HFF-Myc (cell line): ENCODE measurements around the gene SPEF1.

Source experiments
- DNase-seq: peaks from one replicate; pipeline ENCODE4 v3.0.0-alpha.2; 2011; ENCODE audit warnings: low read depth; ENCODE audit errors: extremely low read depth
- H3K4me3 ChIP-seq: replicated peaks from 2 replicates; pipeline ENCODE4 v1.5.1; 2011; ENCODE audit warnings: low read depth, mild to moderate bottlenecking, control low read depth, low read length
- CTCF ChIP-seq: IDR thresholded peaks from 2 replicates; pipeline ENCODE4 v1.5.1; 2012; ENCODE audit warnings: mild to moderate bottlenecking, low read depth, low read length, control low read depth; ENCODE audit errors: missing control alignments

Gene SPEF1

GRCh38 chr20:3814928-3815495 is 33.8 kb upstream of the SPEF1 start:
- H3K4me3 ChIP-seq, result no peak overlapping the region
- no peak for TF ChIP-seq CTCF
- no peak for DNase-seq

GRCh38 chr20:3813848-3814581 is 32.8 kb upstream of the SPEF1 start:
- no peak for TF ChIP-seq CTCF
- DNase-seq, result no peak
- H3K4me3 ChIP-seq, result no peak overlapping the region

GRCh38 chr20:3812975-3813847 is 32.0 kb upstream of the SPEF1 start:
- TF ChIP-seq CTCF, result no peak
- no peak for DNase-seq

GRCh38 chr20:3812259-3812681 is 31.0 kb upstream of the SPEF1 start:
- no peak for TF ChIP-seq CTCF
- no peak for DNase-seq
- no peak overlapping the region for H3K4me3 ChIP-seq

More at GRCh38 chr20:3812975-3813847, 32.0 kb upstream of the SPEF1 start:
- H3K4me3 ChIP-seq, result no peak overlapping the region

GRCh38 chr20:3811467-3812258 is 30.4 kb upstream of the SPEF1 start:
- TF ChIP-seq CTCF, result no peak
- peak; percentile 97 for DNase-seq
- H3K4me3 ChIP-seq, result peak overlapping the region; percentile 46

GRCh38 chr20:3808544-3808943 is 27.3 kb upstream of the SPEF1 start:
- no peak overlapping the region for H3K4me3 ChIP-seq
- DNase-seq, result no peak
- TF ChIP-seq CTCF, result no peak
